ENCODE measurements around the gene SYNGAP1.

SYNGAP1 gene

DNA sequence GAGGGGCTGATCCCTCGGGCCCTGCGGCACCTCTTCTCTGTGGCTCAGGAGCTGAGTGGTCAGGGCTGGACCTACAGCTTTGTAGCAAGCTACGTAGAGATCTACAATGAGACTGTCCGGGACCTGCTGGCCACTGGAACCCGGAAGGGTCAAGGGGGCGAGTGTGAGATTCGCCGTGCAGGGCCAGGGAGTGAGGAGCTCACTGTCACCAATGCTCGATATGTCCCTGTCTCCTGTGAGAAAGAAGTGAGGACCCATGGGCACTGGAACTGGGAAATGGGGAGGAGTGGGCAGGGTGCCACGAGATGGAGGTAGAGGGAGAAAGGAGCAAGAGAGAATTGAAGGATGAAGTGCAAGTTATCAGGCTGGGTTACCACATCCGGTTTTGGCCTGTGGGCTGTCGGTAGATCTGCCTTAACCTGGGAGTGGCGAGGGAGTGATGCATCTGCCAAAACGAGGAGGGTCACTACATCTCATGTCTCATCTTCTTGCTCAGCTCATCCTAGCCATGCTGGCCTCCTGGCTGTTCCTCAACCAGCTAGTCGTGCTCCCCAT, 14.4 kb upstream of the SYNGAP1 start:
- no peak for DNase-seq

DNA sequence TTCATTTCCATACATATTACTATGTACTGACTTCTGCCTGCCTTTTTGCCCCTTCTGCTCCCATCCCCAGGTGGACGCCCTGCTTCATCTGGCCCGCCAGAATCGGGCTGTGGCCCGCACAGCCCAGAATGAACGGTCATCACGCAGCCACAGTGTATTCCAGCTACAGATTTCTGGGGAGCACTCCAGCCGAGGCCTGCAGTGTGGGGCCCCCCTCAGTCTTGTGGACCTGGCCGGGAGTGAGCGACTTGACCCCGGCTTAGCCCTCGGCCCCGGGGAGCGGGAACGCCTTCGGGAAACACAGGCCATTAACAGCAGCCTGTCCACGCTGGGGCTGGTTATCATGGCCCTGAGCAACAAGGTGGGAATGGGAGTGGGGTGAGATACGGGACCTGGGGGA, 13.7 kb upstream of the SYNGAP1 start:
- DNase-seq, result no peak

DNA sequence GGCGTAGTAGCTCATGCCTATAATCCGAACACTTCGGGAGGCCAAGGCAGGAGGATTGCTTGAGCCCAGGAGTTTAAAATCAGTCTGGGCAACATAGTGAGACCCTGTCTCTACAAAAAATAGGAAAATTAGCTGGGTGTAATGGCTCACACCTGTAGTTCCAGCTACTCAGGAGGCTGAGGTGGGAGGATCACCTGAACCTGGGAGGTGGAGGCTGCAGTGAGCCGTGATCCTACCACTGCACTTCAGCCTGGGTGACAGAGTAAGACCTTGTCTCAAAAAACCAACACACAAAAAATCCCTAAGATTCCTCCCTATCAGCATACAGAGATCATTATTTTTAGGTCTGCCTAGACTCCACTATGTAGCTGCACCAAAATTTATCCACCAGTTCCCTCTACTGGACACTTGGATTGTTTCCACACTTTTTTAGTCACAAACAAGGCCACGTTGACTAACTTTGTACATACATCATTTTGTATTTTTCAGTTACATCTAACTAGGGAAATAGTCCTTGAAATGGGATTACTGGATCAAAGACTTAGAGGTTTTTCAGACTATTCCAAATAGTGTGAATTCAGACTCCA, 12.6 kb upstream of the SYNGAP1 start:
- no peak for DNase-seq

DNA sequence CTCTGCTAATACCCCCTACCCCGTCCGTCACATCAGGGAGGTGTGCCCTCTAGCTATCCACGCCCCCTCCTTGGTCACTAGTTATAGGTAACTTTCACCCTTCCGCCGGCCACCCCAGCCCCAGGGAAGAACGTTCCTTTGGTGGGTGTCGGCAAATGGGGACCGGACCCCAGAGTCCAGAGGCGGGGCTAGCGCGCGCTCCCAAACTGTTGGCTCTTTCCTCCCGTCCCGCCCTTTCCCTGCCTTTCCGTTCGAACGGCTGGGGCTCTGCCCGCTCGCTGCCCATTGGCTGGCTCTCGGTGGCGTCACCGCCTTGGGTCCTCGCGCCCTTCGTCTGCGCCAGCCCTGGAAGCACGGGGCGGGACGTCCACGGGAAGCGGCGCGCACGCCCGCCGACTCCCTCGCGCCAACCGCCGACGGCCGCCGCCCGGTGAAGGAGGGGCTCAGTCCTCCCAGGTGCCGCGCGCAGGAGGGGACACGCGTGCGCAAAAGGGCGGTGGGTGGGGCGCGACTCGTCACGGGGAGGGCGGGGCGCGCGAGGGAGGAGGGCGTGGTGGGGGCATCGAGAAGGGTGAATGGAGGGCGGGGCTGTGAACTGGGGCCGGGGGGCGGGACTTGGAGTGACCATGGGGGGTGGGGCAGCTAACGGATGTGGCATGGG, 9.7 kb upstream of the SYNGAP1 start:
- DNase-seq, result peak; percentile 98

DNA sequence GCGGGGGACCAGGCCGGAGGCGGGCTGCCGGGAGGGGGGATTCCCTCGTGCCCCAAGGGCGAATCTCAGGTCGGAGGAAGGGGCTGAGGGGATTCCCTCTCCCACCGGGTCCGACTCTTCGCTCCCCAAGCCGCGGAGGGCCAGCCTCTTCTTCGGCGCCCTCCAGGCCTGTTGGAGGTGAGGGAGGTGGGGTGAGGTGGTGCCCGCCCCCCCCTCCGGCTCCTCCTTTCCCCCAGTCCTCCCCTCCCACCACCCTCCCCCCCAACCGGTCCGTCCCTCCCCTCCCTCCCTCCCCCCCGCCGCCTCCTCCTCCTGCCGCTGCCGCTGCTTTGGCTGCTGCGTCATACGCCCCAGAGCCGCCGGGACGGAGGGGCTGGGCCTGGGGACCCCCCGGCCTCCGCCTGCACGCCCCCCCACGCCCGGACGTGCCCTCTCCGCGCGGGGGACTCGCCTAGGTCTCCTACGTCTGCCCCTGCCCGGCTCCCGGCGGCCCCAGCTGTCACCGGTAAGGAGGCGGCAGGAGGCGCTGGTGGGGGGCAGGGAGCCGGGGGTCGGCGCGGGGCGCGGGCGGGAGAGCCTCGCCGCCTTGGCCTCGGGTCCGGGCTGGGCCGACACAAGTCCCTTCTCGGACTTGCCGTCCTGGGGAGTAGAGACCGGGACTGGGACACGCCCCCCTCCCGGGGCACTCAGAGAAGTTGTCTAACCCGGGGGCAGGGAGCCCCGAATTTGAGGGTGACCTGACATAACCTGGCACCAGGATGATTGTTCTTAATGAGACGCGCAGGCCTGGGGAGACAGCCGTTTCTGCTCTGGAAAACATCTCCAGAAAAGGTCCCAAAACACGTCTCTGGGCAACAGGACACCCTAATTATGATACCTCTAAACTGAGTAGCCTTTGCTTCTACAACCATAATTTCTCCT, 8.9 kb upstream of the SYNGAP1 start, which contains the start of gene PHF1:
Gene PHF1 (plus strand): TSS at position 304 of the 921 bp plus-strand sequence. CDS start 1,250 bp downstream, outside the sequence.
- no peak for DNase-seq

DNA sequence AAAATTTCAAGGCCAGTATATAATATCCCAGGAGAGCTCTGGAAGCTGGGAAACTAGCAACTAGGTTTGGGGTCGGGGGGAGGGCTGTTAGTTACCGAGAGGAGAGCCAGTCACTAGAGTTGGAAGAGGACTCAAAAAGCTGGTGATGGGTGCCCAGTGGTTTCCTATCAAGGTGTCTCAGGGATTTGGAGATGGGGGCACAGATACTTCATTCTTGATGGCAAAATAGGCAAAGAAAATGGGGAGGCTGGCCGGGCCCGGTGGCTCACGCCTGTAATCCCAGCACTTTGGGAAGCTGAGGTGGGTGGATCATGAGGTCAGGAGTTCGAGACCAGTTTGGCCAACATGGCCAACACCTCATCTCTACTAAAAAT, 8.2 kb upstream of the SYNGAP1 start:
- DNase-seq, result no peak

DNA sequence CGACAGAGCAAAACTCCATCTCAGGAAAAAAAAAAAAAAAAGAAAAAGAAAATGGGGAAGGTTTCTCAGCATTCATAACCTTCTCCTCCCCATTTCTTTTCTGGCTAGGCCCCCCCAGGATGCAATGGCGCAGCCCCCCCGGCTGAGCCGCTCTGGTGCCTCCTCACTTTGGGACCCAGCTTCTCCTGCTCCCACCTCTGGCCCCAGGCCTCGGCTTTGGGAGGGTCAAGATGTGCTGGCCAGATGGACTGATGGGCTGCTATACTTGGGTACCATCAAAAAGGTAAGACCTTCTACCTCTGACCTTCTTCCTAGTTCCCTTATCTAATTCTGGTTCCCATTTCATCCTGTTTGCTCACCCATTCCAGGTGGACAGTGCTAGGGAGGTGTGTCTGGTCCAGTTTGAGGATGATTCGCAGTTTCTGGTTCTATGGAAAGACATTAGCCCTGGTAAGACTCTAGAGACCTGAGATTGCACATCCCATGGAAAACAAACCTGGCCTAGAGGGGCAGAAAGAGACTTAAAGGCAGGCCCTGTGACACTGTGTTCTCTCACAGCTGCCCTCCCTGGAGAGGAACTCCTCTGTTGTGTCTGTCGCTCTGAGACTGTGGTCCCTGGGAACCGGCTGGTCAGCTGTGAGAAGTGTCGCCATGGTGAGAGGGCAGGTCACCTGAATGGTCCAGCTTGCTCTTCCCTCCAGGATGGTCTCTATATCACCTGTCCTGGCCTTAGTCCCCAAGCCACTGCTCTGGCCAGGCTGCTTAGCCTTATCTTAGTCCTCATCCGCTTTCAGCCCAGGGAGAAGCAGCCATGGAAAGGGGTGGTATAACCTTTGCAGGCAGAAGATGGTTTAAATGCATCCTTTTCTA, 7.5 kb upstream of the SYNGAP1 start:
- DNase-seq, result no peak

DNA sequence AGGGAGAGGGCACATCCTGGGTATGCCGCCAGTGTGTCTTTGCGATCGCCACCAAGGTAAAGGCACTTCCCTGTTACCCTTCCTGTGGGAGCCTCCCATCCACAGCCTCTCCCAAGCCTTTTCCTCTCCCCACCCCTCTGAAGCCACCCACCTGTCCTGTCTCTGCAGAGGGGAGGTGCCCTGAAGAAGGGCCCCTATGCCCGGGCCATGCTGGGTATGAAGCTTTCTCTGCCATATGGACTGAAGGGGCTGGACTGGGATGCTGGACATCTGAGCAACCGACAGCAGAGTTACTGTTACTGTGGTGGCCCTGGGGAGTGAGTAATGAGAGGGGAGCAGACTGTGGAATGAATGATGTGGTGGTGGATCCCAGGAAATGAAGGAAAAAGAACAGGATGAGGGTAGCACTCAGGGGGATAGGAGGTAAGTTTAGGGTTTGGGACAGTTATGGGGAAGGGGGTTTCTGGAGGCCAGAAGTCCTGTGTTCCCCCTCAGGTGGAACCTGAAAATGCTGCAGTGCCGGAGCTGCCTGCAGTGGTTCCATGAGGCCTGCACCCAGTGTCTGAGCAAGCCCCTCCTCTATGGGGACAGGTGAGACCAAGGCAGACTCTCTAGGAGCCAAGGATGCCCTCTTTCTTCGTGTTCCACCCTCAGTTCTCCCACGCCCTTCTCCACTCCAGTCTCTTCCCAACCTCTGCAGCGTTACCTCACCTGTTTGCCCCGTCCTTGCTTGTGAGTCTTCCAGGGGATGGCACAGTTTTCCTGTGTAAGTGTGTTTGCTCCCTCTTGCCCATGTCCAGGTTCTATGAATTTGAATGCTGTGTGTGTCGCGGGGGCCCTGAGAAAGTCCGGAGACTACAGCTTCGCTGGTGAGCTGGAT, 6.4 kb upstream of the SYNGAP1 start:
- no peak for DNase-seq

DNA sequence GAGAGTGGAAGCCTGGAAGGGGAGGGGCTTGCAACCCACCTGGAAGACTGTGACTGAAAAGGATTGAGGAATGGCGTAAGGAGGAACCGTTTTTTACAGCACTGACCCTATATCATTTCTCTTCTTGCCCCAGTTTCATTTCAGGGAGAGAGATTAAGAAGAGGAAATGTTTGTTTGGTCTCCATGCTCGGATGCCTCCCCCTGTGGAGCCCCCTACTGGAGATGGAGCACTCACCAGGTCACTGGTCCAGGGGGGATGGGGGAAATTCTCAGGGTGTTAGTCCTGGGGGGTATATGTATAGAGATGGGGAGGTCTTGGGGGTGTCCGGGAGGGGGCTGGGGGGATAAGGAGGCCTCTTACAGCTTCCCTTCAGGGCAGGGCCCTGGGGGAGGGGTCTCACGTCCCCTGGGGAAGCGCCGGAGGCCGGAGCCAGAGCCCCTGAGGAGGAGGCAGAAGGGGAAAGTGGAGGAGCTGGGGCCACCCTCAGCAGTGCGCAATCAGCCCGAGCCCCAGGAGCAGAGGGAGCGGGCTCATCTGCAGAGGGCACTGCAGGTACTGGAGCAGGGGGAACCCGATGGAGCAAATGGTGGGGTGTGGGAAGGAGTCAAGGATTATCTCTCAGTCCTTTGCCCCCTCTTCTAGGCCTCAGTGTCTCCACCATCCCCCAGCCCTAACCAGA, 5.1 kb upstream of the SYNGAP1 start:
- DNase-seq, result no peak

DNA sequence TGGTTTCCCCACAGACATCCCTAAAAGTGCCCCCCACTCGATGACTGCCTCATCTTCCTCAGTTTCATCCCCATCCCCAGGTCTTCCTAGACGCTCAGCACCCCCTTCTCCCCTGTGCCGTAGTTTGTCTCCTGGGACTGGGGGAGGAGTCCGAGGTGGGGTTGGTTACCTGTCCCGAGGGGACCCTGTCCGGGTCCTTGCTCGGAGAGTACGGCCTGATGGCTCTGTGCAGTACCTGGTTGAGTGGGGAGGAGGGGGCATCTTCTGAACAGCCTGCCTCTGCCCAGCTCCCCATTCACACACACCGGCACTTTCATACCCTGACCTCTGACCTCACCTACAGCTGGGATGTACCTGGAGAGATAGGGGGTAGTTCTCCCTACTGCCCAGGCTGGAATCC, 4.0 kb upstream of the SYNGAP1 start:
- no peak for DNase-seq

DNA sequence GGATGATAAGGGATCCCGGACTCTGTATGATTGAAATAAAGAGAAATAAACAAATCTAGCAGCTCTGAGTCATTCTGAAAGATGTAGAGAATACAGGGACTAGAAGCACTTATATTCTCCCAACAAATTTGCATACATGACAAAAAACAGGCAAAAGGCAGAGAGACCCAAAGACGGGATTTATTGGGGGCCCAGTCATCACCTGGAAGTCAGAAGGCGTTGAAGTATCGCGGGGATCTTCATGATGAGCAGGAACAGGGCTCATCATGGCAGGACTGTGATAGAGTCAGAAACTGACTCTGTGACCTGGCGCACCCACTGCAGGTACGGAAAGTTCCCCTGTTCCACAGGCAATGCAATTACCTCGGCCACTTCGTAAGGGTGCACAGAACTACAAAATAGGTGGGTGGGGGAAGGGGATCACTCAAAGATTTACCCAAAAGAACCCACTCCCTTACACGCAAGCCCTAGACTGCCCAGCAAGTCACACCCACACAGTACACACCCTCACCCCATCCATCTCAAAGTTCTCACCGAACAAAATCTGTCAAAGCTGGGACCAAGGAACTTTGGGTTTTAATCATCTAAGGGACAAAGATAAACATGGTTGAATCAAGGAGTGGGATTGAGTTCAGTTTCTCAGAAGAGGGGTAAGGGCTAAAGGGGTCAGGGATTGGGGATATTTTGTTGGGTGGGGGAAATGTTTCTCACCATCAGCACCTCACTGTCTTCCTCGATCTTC, 3.3 kb upstream of the SYNGAP1 start:
- DNase-seq, result peak; percentile 51

DNA sequence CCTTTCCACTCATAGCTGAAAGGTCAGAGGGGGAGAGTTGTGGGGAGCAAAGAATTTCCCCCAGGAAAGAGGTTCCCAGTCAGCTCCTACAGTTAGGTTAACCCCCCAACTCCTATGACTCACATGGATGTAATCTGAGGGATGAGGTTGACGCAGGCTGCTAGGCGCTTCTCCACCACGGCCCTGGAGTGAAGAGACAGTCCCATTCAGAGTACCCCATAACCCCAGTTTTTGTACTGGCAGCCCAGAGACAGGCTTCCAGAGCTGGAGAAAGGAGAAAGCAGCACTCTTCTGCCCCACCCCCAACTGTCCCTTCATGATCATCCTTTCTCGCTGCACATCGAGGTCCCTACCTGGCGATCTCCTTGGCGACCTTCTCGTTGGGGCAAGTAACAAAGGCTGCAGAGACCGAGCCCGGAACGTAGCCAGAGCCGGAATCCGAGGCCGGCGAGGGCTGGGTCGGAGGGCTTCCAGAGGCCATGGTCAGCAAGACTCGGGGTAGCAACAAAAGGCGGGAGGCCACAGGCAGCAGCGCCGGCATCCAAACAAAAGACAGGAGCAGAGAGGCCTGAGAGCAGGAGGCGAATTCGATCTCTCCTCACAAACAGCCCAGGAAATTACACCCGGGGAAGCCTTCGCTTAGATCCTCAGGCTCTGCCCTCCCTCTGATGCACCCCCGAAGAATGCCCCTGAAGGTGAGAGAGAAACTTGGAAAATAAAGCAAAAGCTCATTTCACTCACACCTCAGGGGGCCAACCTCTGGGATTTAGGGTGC, 2.5 kb upstream of the SYNGAP1 start:
- DNase-seq, result no peak

DNA sequence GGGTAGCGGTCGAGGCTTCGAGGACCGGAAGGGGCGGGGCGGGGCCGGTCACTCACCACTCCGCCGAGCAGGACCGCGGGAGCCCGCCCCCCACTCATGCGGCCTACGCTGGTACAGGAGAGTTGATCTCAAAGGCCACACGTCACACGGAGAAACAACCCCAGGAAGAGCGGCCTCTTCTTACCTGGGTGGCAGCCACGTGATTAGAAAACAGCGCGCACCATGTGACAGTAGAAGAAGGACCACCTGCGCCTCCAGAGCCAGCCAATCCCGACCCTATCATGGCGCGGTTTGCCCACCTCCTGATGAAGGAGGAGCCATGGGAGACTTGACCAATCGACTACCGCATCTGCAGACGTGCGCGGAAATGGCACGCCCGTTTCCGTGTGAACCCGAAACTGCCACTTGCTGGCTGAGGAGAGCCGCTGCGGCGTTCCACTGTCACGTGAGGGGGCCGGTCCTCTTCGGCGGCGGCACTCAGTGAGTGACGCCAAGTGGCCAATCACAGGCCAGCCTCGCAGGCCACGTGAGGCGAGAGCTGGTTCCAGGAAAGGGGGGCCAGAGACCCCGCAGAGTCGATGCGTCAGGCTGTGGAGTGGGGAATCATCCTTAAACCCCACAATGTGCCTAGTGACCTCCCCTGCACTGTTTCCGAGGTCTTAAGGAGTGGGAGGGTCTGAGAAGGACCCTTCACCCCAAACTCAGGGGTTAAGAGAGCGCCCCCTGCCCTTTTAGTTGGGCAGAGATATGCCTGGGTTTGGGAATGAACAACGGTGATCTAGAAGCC, 1.8 kb upstream of the SYNGAP1 start, which contains the start of gene CUTA:
Gene CUTA (minus strand): TSS at position 205 of the 787 bp plus-strand sequence. CDS start 107 bp downstream, at position 98.
- DNase-seq, result peak; percentile 96

DNA sequence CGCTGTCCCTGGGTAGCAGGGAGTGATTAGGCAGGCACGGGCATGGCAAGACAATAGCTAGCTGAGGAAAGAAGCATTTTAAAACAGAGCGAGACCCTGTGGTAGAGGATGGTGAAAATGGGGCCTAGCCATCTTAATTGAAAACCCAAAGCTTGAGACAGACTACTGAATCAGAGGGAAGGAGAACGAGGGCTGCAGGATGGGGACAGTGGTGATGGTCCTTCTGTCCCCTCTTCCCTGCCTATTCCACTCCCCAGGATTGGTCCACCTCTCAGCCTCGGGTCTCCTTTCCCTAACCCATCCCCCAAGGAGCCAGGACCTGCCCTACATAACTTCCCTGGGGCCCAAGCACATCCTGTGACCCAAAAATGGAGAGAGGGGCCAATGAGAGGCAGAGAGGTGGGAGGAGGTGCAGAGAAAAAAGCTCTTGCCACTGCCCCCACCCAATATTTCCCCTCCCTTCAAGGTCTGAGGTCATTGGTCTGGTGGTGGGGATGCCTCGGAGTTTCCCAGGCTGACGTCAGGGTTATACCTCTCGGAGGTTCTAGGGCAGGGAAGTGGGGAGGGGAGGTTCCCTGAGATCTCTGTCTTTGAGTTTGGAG, 1.1 kb upstream of the SYNGAP1 start:
- no peak for DNase-seq

DNA sequence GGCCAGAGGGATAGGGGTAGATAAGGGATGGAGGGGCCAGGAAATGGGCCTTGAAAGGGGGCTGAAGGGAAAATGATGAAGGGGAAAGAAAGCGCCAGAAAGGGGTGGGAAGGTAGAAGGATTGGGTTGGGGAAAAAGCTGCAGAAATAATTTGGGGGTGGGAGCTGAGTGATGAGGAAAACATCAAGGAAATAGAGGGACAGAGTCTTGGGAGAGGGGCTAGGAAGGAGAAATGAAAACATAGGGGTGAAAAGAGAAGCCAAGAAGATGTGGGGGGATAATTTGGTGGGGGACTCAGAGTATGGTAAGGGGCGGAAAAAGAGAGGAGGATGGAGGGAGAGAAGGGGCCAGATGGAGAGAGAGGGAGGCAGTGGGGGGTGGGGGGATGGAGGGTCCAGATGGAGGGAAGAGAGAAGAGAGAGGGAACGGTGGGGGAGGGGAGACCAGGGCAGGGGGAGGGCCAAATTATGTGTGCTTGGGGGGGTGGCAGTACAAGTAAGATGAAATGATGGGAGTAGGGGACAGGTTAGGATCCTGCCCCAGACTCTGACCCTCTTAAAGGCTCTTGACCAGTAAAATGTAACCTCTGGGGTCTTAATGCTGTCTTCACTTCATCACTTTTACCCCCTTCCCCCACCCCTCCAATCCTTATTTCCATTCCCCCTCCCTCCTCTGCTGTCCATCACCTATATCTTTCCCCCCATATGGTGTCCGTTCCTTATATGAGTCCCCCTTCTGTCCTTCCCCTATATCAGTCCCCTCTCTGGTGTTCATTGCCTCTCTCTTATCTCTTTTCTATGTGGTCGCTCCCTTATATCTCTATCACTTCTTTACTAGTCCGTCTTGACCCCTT, 852 bp downstream of the SYNGAP1 start:
- no peak for DNase-seq

DNA sequence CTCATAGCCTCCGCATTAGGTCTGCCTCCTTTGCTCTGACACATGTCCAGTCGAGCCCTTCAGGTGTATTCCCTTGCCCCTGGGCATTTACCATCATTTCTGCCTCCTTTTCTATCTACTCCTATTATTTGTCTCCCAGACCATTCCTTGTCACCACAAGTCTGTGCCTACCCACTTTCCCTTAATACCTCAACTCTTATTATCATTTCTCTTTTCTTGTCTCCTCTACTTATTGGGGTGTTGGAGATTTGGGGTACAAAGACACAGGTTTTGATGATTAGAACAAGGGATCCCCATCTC, 1.4 kb downstream of the SYNGAP1 start:
- no peak for DNase-seq

DNA sequence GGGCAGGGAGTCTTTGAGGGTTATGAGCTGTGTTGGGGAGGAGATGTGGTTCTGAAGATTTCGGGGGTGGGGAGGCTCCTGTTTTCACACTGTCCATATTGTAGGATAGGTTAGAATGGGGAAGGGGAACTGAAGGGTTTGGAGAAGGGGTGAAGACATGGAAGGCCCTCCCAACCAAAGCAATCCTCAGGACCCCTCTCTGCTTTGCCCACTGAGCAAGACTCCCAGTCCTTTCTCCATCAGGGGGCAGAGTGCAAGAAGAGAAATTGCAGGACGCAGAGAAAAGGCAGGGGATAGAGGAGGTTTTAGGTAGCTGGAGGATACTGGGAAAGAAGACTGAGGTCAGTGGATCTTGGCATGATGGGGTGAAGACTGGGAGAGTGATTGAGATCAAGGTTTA, 3.9 kb downstream of the SYNGAP1 start:
- DNase-seq, result no peak
